ENCODE measurements around the gene EPS8.
"Not testable (repeated sequence)": the region's sequence is repeated elsewhere in the genome, so short reads cannot be mapped to it uniquely, and the experiment has no call there.

EPS8 gene

GRCh38 chr12:15757553-15758255, 31.5 kb downstream of the EPS8 start:
- no peaks in the 10 kb centered on the region for H3K27me3 Mint-ChIP-seq
- no peaks in the 10 kb centered on the region for H3K9me3 Mint-ChIP-seq
- no peak overlapping the region for H3K27ac Mint-ChIP-seq
- no peaks in the 10 kb centered on the region for H3K36me3 Mint-ChIP-seq (ENCODE audit: low read depth)
- H3K4me3 Mint-ChIP-seq = no peak overlapping the region
- intact Hi-C loops (cut with micrococcal nuclease) = no loop called here
- peaks cover 11% of the 10 kb centered on the region for H3K4me1 Mint-ChIP-seq (ENCODE audit: low read depth)

- Mint-ChIP-seq H3K9me3 (no peaks in the 10 kb centered on the region), H3K27me3 (no peaks in the 10 kb centered on the region), H3K4me1 (ENCODE audit: low read depth) (peaks cover 11% of the 10 kb centered on the region), H3K27ac (no peak overlapping the region), H3K4me3 (no peak overlapping the region), H3K36me3 (ENCODE audit: low read depth) (no peaks in the 10 kb centered on the region)
- intact Hi-C loops (cut with micrococcal nuclease) = no loop called here
Observed at GRCh38 chr12:15756822-15757221, 32.4 kb downstream of the EPS8 start.

- peaks cover 11% of the 10 kb centered on the region for H3K4me1 Mint-ChIP-seq (ENCODE audit: low read depth)
- H3K27ac Mint-ChIP-seq = no peak overlapping the region
- intact Hi-C loops (cut with micrococcal nuclease) = no loop called here
- no peaks in the 10 kb centered on the region for H3K9me3 Mint-ChIP-seq
- H3K27me3 Mint-ChIP-seq = peaks cover 3% of the 10 kb centered on the region
- no peak overlapping the region for H3K4me3 Mint-ChIP-seq
- no peaks in the 10 kb centered on the region for H3K36me3 Mint-ChIP-seq (ENCODE audit: low read depth)
Observed at GRCh38 chr12:15754233-15754632, 35.0 kb downstream of the EPS8 start.

GRCh38 chr12:15752785-15753184, 36.4 kb downstream of the EPS8 start:
- peaks cover 3% of the 10 kb centered on the region for H3K27me3 Mint-ChIP-seq
- peaks cover 7% of the 10 kb centered on the region for H3K4me1 Mint-ChIP-seq (ENCODE audit: low read depth)
- intact Hi-C loops (cut with micrococcal nuclease) = no loop called here
- no peak overlapping the region for H3K27ac Mint-ChIP-seq
- no peaks in the 10 kb centered on the region for H3K9me3 Mint-ChIP-seq
- H3K36me3 Mint-ChIP-seq (ENCODE audit: low read depth) = no peaks in the 10 kb centered on the region
- H3K4me3 Mint-ChIP-seq = no peak overlapping the region

- Mint-ChIP-seq H3K9me3 (no peaks in the 10 kb centered on the region), H3K27ac (no peak overlapping the region), H3K27me3 (peaks cover 3% of the 10 kb centered on the region), H3K4me1 (ENCODE audit: low read depth) (no peaks in the 10 kb centered on the region), H3K36me3 (ENCODE audit: low read depth) (no peaks in the 10 kb centered on the region), H3K4me3 (no peak overlapping the region)
- intact Hi-C loops (cut with micrococcal nuclease) = no loop called here
Observed at GRCh38 chr12:15751741-15752140, 37.4 kb downstream of the EPS8 start.

- intact Hi-C loops (cut with micrococcal nuclease) = no loop called here
- H3K4me1 Mint-ChIP-seq (ENCODE audit: low read depth) = no peaks in the 10 kb centered on the region
- H3K4me3 Mint-ChIP-seq = no peak overlapping the region
- H3K36me3 Mint-ChIP-seq (ENCODE audit: low read depth) = no peaks in the 10 kb centered on the region
- H3K9me3 Mint-ChIP-seq = no peaks in the 10 kb centered on the region
- no peak overlapping the region for H3K27ac Mint-ChIP-seq
- peaks cover 3% of the 10 kb centered on the region for H3K27me3 Mint-ChIP-seq
Observed at GRCh38 chr12:15749937-15750336, 39.3 kb downstream of the EPS8 start.

GRCh38 chr12:15741870-15742269, 47.3 kb downstream of the EPS8 start:
- H3K9me3 Mint-ChIP-seq; H3K36me3 Mint-ChIP-seq (ENCODE audit: low read depth); H3K4me3 Mint-ChIP-seq; H3K27ac Mint-ChIP-seq; intact Hi-C loops (cut with micrococcal nuclease); H3K4me1 Mint-ChIP-seq (ENCODE audit: low read depth); H3K27me3 Mint-ChIP-seq: not testable (repeated sequence)

GRCh38 chr12:15741082-15741481, 48.1 kb downstream of the EPS8 start:
- Mint-ChIP-seq H3K4me1 (ENCODE audit: low read depth) (no peaks in the 10 kb centered on the region), H3K9me3 (no peaks in the 10 kb centered on the region), H3K27ac (no peak overlapping the region), H3K27me3 (no peaks in the 10 kb centered on the region), H3K4me3 (no peak overlapping the region), H3K36me3 (ENCODE audit: low read depth) (no peaks in the 10 kb centered on the region)
- intact Hi-C loops (cut with micrococcal nuclease) = no loop called here

- not testable (repeated sequence) for H3K36me3 Mint-ChIP-seq (ENCODE audit: low read depth); H3K9me3 Mint-ChIP-seq; H3K27me3 Mint-ChIP-seq
Observed at GRCh38 chr12:15740389-15740788, 48.8 kb downstream of the EPS8 start.

GRCh38 chr12:15738438-15739015, 50.7 kb downstream of the EPS8 start:
- H3K36me3 Mint-ChIP-seq (ENCODE audit: low read depth) = no peaks in the 10 kb centered on the region
- H3K4me1 Mint-ChIP-seq (ENCODE audit: low read depth) = no peaks in the 10 kb centered on the region
- intact Hi-C loops (cut with micrococcal nuclease) = no loop called here
- no peaks in the 10 kb centered on the region for H3K9me3 Mint-ChIP-seq
- no peaks in the 10 kb centered on the region for H3K27me3 Mint-ChIP-seq
- no peak overlapping the region for H3K4me3 Mint-ChIP-seq
- H3K27ac Mint-ChIP-seq = no peak overlapping the region

More at GRCh38 chr12:15740389-15740788, 48.8 kb downstream of the EPS8 start:
- H3K27ac Mint-ChIP-seq; H3K4me1 Mint-ChIP-seq (ENCODE audit: low read depth); H3K4me3 Mint-ChIP-seq; intact Hi-C loops (cut with micrococcal nuclease): not testable (repeated sequence)

- H3K27me3 Mint-ChIP-seq = no peaks in the 10 kb centered on the region
- no peaks in the 10 kb centered on the region for H3K36me3 Mint-ChIP-seq (ENCODE audit: low read depth)
- no peak overlapping the region for H3K4me3 Mint-ChIP-seq
- H3K4me1 Mint-ChIP-seq (ENCODE audit: low read depth) = no peaks in the 10 kb centered on the region
- no peak overlapping the region for H3K27ac Mint-ChIP-seq
- peaks cover 10% of the 10 kb centered on the region for H3K9me3 Mint-ChIP-seq
- intact Hi-C loops (cut with micrococcal nuclease) = no loop called here
Observed at GRCh38 chr12:15735837-15736615, 53.2 kb downstream of the EPS8 start.

GRCh38 chr12:15733136-15733535, 56.1 kb downstream of the EPS8 start:
- Mint-ChIP-seq H3K36me3 (ENCODE audit: low read depth) (no peaks in the 10 kb centered on the region), H3K4me3 (no peak overlapping the region), H3K27ac (no peak overlapping the region), H3K27me3 (no peaks in the 10 kb centered on the region), H3K9me3 (peaks cover 19% of the 10 kb centered on the region), H3K4me1 (ENCODE audit: low read depth) (no peaks in the 10 kb centered on the region)
- intact Hi-C loops (cut with micrococcal nuclease) = no loop called here

- Mint-ChIP-seq H3K9me3 (peaks cover 19% of the 10 kb centered on the region), H3K4me1 (ENCODE audit: low read depth) (no peaks in the 10 kb centered on the region), H3K36me3 (ENCODE audit: low read depth) (no peaks in the 10 kb centered on the region), H3K27ac (no peak overlapping the region), H3K4me3 (no peak overlapping the region), H3K27me3 (no peaks in the 10 kb centered on the region)
- intact Hi-C loops (cut with micrococcal nuclease) = no loop called here
Observed at GRCh38 chr12:15732341-15733061, 56.7 kb downstream of the EPS8 start.

GRCh38 chr12:15731940-15732339, 57.2 kb downstream of the EPS8 start:
- H3K4me1 Mint-ChIP-seq (ENCODE audit: low read depth) = no peaks in the 10 kb centered on the region
- no peaks in the 10 kb centered on the region for H3K36me3 Mint-ChIP-seq (ENCODE audit: low read depth)
- no peak overlapping the region for H3K27ac Mint-ChIP-seq
- intact Hi-C loops (cut with micrococcal nuclease) = no loop called here
- H3K4me3 Mint-ChIP-seq = no peak overlapping the region
- no peaks in the 10 kb centered on the region for H3K27me3 Mint-ChIP-seq
- H3K9me3 Mint-ChIP-seq = peaks cover 19% of the 10 kb centered on the region

Measured in dendritic cell treated with granulocyte-macrophage colony-stimulating factor and Interleukin-4, amounts not matched to agents 40 ng/mL and 50 ng/mL, for 4 days (primary cell).